DOHH2 (cell line): Measurements from ENCODE around the gene NBEA.
"Not testable (repeated sequence)": the region's sequence is repeated elsewhere in the genome, so short reads cannot be mapped to it uniquely, and the experiment has no call there.

Source experiments
- H3F3A ChIP-seq: fragments of 200-600 bp; sonication (generic), shearing (Covaris generic); 2 replicates; pipeline ENCODE4 v1.6.0; 2016; ENCODE audit warnings: antibody characterized with exemption, mild to moderate bottlenecking; ENCODE audit not compliant: control insufficient read depth, insufficient read depth
- H3K27ac ChIP-seq: fragments of 200-600 bp; sonication (generic); 2 replicates; pipeline ENCODE4 v1.5.1; 2014; ENCODE audit warnings: low read depth, mild to moderate bottlenecking, low read length, moderate library complexity
- H3K27me3 ChIP-seq: fragments of 200-600 bp; sonication (generic); 2 replicates; pipeline ENCODE4 v1.6.1; 2014; ENCODE audit warnings: mild to moderate bottlenecking, low read length, mixed read lengths; ENCODE audit not compliant: control insufficient read depth
- H3K36me3 ChIP-seq: fragments of 200-600 bp; sonication (generic); 2 replicates; pipeline ENCODE4 v1.6.1; 2014; ENCODE audit warnings: mild to moderate bottlenecking, low read length, moderate library complexity, mixed read lengths; ENCODE audit not compliant: control insufficient read depth
- H3K4me1 ChIP-seq: fragments of 200-600 bp; sonication (generic); 2 replicates; pipeline ENCODE4 v1.6.1; 2014; ENCODE audit warnings: mild to moderate bottlenecking, low read length, mixed read lengths; ENCODE audit not compliant: control insufficient read depth
- H3K4me2 ChIP-seq: fragments of 200-600 bp; sonication (generic); 2 replicates; pipeline ENCODE4 v1.6.0; 2014; ENCODE audit warnings: mild to moderate bottlenecking, low read length, moderate library complexity
- H3K4me3 ChIP-seq: fragments of 200-600 bp; sonication (generic); 2 replicates; pipeline ENCODE4 v1.5.1; 2014; ENCODE audit warnings: mild to moderate bottlenecking, low read length, mixed read lengths
- H3K79me2 ChIP-seq: fragments of 200-600 bp; sonication (generic); 2 replicates; pipeline ENCODE4 v1.6.1; 2014; ENCODE audit warnings: mild to moderate bottlenecking, low read length, mixed read lengths; ENCODE audit not compliant: control insufficient read depth
- H3K9me2 ChIP-seq: fragments of 200-600 bp; sonication (generic); replicated peaks from 2 replicates; pipeline ENCODE4 v1.6.1; 2014; ENCODE audit warnings: mild to moderate bottlenecking, low read length, mixed read lengths; ENCODE audit not compliant: control insufficient read depth
- H3K9me3 ChIP-seq: fragments of 200-600 bp; sonication (generic); 2 replicates; pipeline ENCODE4 v1.6.1; 2014; ENCODE audit warnings: antibody characterized with exemption, low read length, mixed read lengths; ENCODE audit not compliant: control insufficient read depth, insufficient read depth
- H4K20me1 ChIP-seq: fragments of 200-600 bp; sonication (generic); 2 replicates; pipeline ENCODE4 v1.6.0; 2014; ENCODE audit warnings: low read depth, mild to moderate bottlenecking, antibody characterized with exemption, low read length, moderate library complexity; ENCODE audit not compliant: control insufficient read depth, insufficient read depth
- EZH2phosphoT487 ChIP-seq: fragments of 200-600 bp; sonication (generic); IDR thresholded peaks from 2 replicates; pipeline ENCODE4 v1.6.1; 2017; ENCODE audit warnings: borderline replicate concordance, mild to moderate bottlenecking, antibody characterized with exemption, low read length, moderate library complexity, mixed read lengths
- TF ChIP-seq, protein P1 (sequence below): fragments of 200-600 bp; sonication (generic); IDR thresholded peaks from one replicate; pipeline ENCODE4 v1.5.1; 2014; ENCODE audit warnings: antibody characterized with exemption, mild to moderate bottlenecking, low read depth, low read length; ENCODE audit not compliant: poor library complexity, severe bottlenecking

The NBEA gene

DNA sequence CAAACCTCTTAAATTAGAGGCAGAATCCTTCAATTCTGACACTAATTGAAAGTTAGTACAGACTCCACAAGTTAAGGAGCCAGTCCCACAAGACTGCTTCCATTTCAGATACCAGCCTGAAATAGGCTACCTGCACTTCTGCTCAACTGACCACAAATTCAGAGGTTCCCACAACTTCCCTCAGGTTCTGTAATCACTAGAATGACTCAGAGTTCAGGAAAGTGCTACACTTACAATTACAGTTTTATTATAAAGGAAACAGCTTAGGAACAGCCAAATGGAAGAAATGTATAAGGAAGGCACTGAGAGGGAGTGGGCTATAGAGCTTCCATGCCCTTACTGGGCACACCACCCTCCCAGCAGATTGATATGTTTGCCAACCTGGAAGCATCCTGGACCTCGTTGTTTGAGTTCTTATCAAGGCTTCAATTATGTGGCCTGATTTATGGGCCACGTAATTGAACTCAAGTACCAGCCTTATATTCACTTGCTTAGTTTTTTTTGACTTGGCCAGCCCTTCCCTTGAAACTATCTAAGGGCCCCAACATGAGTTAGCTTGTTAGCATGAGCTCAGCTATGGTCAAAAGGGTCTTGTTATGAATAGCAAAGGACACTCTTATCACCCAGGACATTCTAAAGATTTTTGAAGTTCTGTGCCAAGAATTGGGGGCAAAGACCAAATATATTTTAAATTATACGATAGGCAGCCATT is 25.9 kb downstream of the NBEA start:
- Histone ChIP-seq H3F3A (no peaks in the 10 kb centered on the region), H3K9me2 (no peaks in the 10 kb centered on the region), H3K4me3 (no peak overlapping the region), H3K4me2 (no peak overlapping the region), H3K27me3 (no peaks in the 10 kb centered on the region), H3K27ac (no peak overlapping the region), H3K79me2 (peaks cover 3% of the 10 kb centered on the region), H3K4me1 (no peaks in the 10 kb centered on the region), H3K36me3 (peaks cover under 1% of the 10 kb centered on the region; the same call in 1 of the 2 replicates), H3K9me3 (0 out of 2 replicates have a peak, but pooled peaks cover 4% of the 10 kb centered on the region), H4K20me1 (no peaks in the 10 kb centered on the region)
- no peak for TF ChIP-seq EZH2phosphoT487
- TF ChIP-seq, protein P1, sequence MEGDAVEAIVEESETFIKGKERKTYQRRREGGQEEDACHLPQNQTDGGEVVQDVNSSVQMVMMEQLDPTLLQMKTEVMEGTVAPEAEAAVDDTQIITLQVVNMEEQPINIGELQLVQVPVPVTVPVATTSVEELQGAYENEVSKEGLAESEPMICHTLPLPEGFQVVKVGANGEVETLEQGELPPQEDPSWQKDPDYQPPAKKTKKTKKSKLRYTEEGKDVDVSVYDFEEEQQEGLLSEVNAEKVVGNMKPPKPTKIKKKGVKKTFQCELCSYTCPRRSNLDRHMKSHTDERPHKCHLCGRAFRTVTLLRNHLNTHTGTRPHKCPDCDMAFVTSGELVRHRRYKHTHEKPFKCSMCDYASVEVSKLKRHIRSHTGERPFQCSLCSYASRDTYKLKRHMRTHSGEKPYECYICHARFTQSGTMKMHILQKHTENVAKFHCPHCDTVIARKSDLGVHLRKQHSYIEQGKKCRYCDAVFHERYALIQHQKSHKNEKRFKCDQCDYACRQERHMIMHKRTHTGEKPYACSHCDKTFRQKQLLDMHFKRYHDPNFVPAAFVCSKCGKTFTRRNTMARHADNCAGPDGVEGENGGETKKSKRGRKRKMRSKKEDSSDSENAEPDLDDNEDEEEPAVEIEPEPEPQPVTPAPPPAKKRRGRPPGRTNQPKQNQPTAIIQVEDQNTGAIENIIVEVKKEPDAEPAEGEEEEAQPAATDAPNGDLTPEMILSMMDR: no peak

DNA sequence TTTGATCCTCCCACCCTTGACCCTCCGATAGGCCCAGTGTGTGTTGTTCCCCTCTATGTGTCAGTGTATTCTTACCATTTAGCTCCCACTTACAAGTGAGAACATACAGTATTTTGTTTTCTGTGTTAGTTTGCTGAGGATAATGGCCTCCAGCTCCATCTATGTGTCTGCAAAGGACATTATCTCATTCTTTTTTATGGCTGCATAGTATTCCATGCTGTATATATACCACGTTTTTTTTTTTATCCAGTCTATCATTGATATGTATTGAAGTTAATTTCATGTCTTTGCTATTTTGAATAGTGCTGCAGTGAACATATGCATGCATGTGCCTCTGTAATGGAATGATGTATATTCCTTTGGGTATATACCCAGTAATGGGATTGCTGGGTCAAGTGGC is 27.5 kb downstream of the NBEA start:
- H3K9me2 ChIP-seq: not testable (repeated sequence)

DNA sequence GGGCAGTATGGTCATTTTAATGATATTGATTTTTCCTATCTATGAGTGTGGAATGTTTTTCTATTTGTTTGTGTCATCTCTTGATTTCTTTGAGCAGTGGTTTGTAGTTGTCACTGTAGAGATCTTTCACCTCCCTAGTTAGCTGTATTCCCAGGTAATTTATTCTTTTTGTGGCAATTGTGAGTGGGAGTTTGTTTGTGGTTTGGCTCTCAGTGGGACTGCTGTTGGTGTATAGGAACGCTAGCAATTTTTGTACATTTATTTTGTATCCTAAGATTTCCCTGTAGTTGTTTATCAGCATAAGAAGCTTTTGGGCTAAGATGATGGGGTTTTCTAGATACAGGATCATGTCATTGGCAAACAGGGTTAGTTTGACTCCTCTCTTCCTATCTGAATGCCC is 28.9 kb downstream of the NBEA start:
- H3K4me2 ChIP-seq: no peak overlapping the region
- H3F3A ChIP-seq: no peaks in the 10 kb centered on the region
- no peaks in the 10 kb centered on the region for H3K9me2 ChIP-seq
- H3K36me3 ChIP-seq: peaks cover 3% of the 10 kb centered on the region; the same call in 1 of the 2 replicates
- no peak overlapping the region for H3K4me3 ChIP-seq
- H3K27me3 ChIP-seq: no peaks in the 10 kb centered on the region
- no peak for TF ChIP-seq EZH2phosphoT487
- TF ChIP-seq, protein P1: no peak
- H3K27ac ChIP-seq: no peak overlapping the region
- H3K4me1 ChIP-seq: no peaks in the 10 kb centered on the region
- H3K9me3 ChIP-seq: 0 out of 2 replicates have a peak, but pooled peaks cover 4% of the 10 kb centered on the region
- no peaks in the 10 kb centered on the region for H4K20me1 ChIP-seq
- peaks cover 4% of the 10 kb centered on the region for H3K79me2 ChIP-seq

More for the DNA sequence above, 27.5 kb downstream of the NBEA start:
- not testable (repeated sequence) for H3K4me1 ChIP-seq, H3F3A ChIP-seq, H3K9me3 ChIP-seq, H3K36me3 ChIP-seq, H3K4me2 ChIP-seq, H4K20me1 ChIP-seq, H3K4me3 ChIP-seq, H3K27ac ChIP-seq, H3K79me2 ChIP-seq, H3K27me3 ChIP-seq

DNA sequence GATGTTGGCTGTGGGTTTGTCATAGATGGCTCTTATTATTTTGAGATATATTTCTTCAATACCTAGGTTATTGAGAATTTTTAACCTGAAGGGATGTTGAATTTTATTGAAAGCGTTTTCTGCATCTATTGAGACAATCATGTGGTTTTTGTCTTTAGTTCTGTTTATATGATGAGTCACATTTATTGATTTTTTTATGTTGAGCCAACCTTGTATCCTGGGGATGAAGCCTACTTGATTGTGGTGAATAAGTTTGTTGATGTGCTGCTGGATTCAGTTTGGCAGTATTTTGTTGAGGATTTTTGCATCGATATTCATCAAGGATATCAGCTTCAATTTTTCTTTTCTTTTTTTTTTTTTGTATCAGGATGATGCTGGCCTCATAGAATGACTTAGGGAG is 29.4 kb downstream of the NBEA start:
- H3K9me2 ChIP-seq: no peaks in the 10 kb centered on the region

DNA sequence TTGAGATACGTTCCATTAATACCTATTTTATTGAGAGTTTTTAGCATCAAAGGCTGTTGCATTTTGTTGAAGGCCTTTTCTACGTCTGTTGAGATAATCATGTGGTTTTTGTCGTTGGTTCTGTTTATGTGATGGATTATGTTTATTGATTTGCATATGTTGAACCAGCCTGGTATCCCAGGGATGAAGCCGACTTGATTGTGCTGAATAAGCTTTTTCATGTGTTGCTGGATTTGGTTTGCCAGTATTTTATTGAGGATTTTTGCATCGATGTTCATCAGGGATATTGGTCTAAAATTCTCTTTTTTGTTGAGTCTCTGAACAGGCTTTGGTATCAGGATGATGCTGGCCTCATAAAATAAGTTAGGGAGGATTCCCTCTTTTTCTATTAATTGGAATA is 43.1 kb downstream of the NBEA start:
- H3K4me3 ChIP-seq, H3F3A ChIP-seq, H3K9me2 ChIP-seq, H3K27me3 ChIP-seq, H3K27ac ChIP-seq, H3K4me1 ChIP-seq, H3K79me2 ChIP-seq, H4K20me1 ChIP-seq, H3K36me3 ChIP-seq, H3K4me2 ChIP-seq: not testable (repeated sequence)
- H3K9me3 ChIP-seq: peaks cover 11% of the 10 kb centered on the region; the same call in 1 of the 2 replicates

More for the DNA sequence above, 29.4 kb downstream of the NBEA start:
- H3K9me3 ChIP-seq: 0 out of 2 replicates have a peak, but pooled peaks cover 4% of the 10 kb centered on the region
- no peaks in the 10 kb centered on the region for H4K20me1 ChIP-seq
- H3K27me3 ChIP-seq: no peaks in the 10 kb centered on the region
- no peak overlapping the region for H3K4me2 ChIP-seq
- no peak overlapping the region for H3K4me3 ChIP-seq
- peaks cover 3% of the 10 kb centered on the region; the same call in 1 of the 2 replicates for H3K36me3 ChIP-seq
- H3K27ac ChIP-seq: no peak overlapping the region
- H3K79me2 ChIP-seq: peaks cover 4% of the 10 kb centered on the region
- no peaks in the 10 kb centered on the region for H3K4me1 ChIP-seq
- no peaks in the 10 kb centered on the region for H3F3A ChIP-seq
- TF ChIP-seq, protein P1: no peak
- TF ChIP-seq EZH2phosphoT487: no peak
